Trophoblast cell (in vitro differentiated cells and primary cell): ENCODE results near the gene SLC6A16.

ENCODE experiments used
- DNase-seq, 2 donors: peaks; one replicate each; pipeline ENCODE4 v3.0.0-alpha.2; 2016
- H2AFZ ChIP-seq: 2 replicates; pipeline ENCODE4 v1.6.1; 2013; ENCODE audit warnings: low read length, moderate library complexity, mild to moderate bottlenecking; ENCODE audit not compliant: insufficient read depth, poor library complexity
- H2AK5ac ChIP-seq: 2 replicates; pipeline ENCODE4 v1.6.1; 2013; ENCODE audit warnings: mild to moderate bottlenecking, low read length
- H2BK120ac ChIP-seq: 2 replicates; pipeline ENCODE4 v1.6.1; 2013; ENCODE audit warnings: low read length, mild to moderate bottlenecking, moderate library complexity; ENCODE audit not compliant: insufficient read depth, poor library complexity
- H2BK12ac ChIP-seq: 2 replicates; pipeline ENCODE4 v1.6.1; 2013; ENCODE audit warnings: mild to moderate bottlenecking, low read length, moderate library complexity
- H2BK5ac ChIP-seq: 2 replicates; pipeline ENCODE4 v1.6.1; 2013; ENCODE audit warnings: low read length, low read depth, moderate library complexity, mild to moderate bottlenecking; ENCODE audit not compliant: poor library complexity
- H3K14ac ChIP-seq: 2 replicates; pipeline ENCODE4 v1.6.1; 2013; ENCODE audit warnings: mild to moderate bottlenecking, low read length
- H3K18ac ChIP-seq: 2 replicates; pipeline ENCODE4 v1.6.1; 2013; ENCODE audit warnings: mild to moderate bottlenecking, low read length
- H3K23ac ChIP-seq: 2 replicates; pipeline ENCODE4 v1.6.1; 2013; ENCODE audit warnings: low read length
- H3K27ac ChIP-seq: 2 replicates; pipeline ENCODE4 v1.5.1; 2013; ENCODE audit warnings: low read depth, mild to moderate bottlenecking, inconsistent platforms, low read length, moderate library complexity
- H3K27me3 ChIP-seq: 2 replicates; pipeline ENCODE4 v1.6.1; 2013; ENCODE audit warnings: inconsistent platforms, mild to moderate bottlenecking, low read length, moderate library complexity; ENCODE audit not compliant: insufficient read depth
- H3K36me3 ChIP-seq, 2 experiments: 1 replicate in 1 of 2; 2 replicates in 1 of 2; pipeline ENCODE4 v1.6.1; 2013; ENCODE audit warnings: low read length in 2 of 2, mild to moderate bottlenecking in 2 of 2, moderate library complexity in 1 of 2; ENCODE audit not compliant: insufficient read depth in 2 of 2, control insufficient read depth in 1 of 2
- H3K4ac ChIP-seq: 2 replicates; pipeline ENCODE4 v1.6.1; 2013; ENCODE audit warnings: low read depth, mild to moderate bottlenecking, low read length, moderate library complexity
- H3K4me1 ChIP-seq, 2 experiments: 1 replicate in 1 of 2; 2 replicates in 1 of 2; pipeline ENCODE4 v1.6.1; 2013; ENCODE audit warnings: low read length in 2 of 2, mild to moderate bottlenecking in 2 of 2, moderate library complexity in 1 of 2; ENCODE audit not compliant: insufficient read depth in 2 of 2, control insufficient read depth in 1 of 2
- H3K4me2 ChIP-seq: 2 replicates; pipeline ENCODE4 v1.6.1; 2013; ENCODE audit warnings: inconsistent platforms, mild to moderate bottlenecking, low read length, moderate library complexity
- H3K4me3 ChIP-seq: 2 replicates; pipeline ENCODE4 v1.5.1; 2013; ENCODE audit warnings: mild to moderate bottlenecking, low read depth, low read length, inconsistent platforms
- H3K79me1 ChIP-seq: one replicate; pipeline ENCODE4 v1.6.1; 2013; ENCODE audit warnings: low read length
- H3K79me2 ChIP-seq: 2 replicates; pipeline ENCODE4 v1.6.1; 2013; ENCODE audit warnings: low read length, mild to moderate bottlenecking; ENCODE audit not compliant: control insufficient read depth, insufficient read depth, poor library complexity
- H3K9ac ChIP-seq: 2 replicates; pipeline ENCODE4 v1.6.1; 2013; ENCODE audit warnings: mild to moderate bottlenecking, low read length
- H3K9me3 ChIP-seq: 2 replicates; pipeline ENCODE4 v1.6.1; 2013; ENCODE audit warnings: low read depth, mild to moderate bottlenecking, control low read depth, inconsistent platforms, low read length; ENCODE audit not compliant: insufficient read depth
- H4K12ac ChIP-seq: 2 replicates; pipeline ENCODE4 v1.6.1; 2013; ENCODE audit warnings: low read depth, mild to moderate bottlenecking, low read length, moderate library complexity
- H4K8ac ChIP-seq: 2 replicates; pipeline ENCODE4 v1.6.1; 2013; ENCODE audit warnings: low read depth, mild to moderate bottlenecking, low read length, moderate library complexity
- H4K91ac ChIP-seq: one replicate; pipeline ENCODE4 v1.6.1; 2013; ENCODE audit warnings: low read depth, mild to moderate bottlenecking, low read length, moderate library complexity
- WGBS: extraction: QIAGEN DNeasy Blood & Tissue Kit; methylation state at CpG from one replicate; pipeline ENCODE4 v1.1.7; 2013; ENCODE audit warnings: missing lambda C conversion rate; ENCODE audit not compliant: insufficient read length, insufficient coverage; ENCODE audit errors: extremely low coverage; 5-methylcytosine and 5-hydroxymethylcytosine counted together

SLC6A16 gene

GRCh38 chr19:49261602-49262001 lies 63.4 kb downstream of the SLC6A16 start:
- Histone ChIP-seq H4K12ac (no peak overlapping the region), H3K4me3 (no peak overlapping the region), H3K27ac (no peak overlapping the region), H2AFZ (no peak overlapping the region), H3K27me3 (no peaks in the 10 kb centered on the region), H3K79me2 (no peaks in the 10 kb centered on the region), H3K4ac (no peak overlapping the region), H3K9me3 (peaks cover 7% of the 10 kb centered on the region), H3K4me1 (no peaks in the 10 kb centered on the region), H3K79me1 (no peaks in the 10 kb centered on the region), H2BK12ac (no peak overlapping the region), H2BK120ac (no peak overlapping the region), H3K23ac (no peak overlapping the region), H3K4me2 (no peak overlapping the region), H3K36me3 (no peaks in the 10 kb centered on the region), H3K14ac (no peak overlapping the region), H4K8ac (no peak overlapping the region), H4K91ac (no peak overlapping the region), H2AK5ac (no peak overlapping the region), H3K18ac (no peak overlapping the region), H2BK5ac (no peak overlapping the region), H3K9ac (no peak overlapping the region)
- DNase-seq, result no peak

- Histone ChIP-seq H4K12ac (no peak overlapping the region), H4K8ac (no peak overlapping the region), H2AK5ac (no peak overlapping the region), H3K4me1 (no peaks in the 10 kb centered on the region), H3K4me2 (no peak overlapping the region), H3K9me3 (peaks cover 9% of the 10 kb centered on the region), H2BK12ac (no peak overlapping the region), H3K36me3 (no peaks in the 10 kb centered on the region), H3K9ac (no peak overlapping the region), H3K79me2 (no peaks in the 10 kb centered on the region), H3K18ac (no peak overlapping the region), H3K23ac (no peak overlapping the region), H3K4ac (no peak overlapping the region), H3K4me3 (no peak overlapping the region), H3K27me3 (no peaks in the 10 kb centered on the region), H2BK5ac (no peak overlapping the region), H3K27ac (no peak overlapping the region), H3K14ac (no peak overlapping the region), H2AFZ (no peak overlapping the region), H2BK120ac (no peak overlapping the region), H3K79me1 (no peaks in the 10 kb centered on the region), H4K91ac (no peak overlapping the region)
- DNase-seq, result no peak
- WGBS, result no CpG with 5 or more reads among the region's 3 CpGs
These were observed 68.3 kb downstream of the SLC6A16 start for GRCh38 chr19:49256691-49257090.

GRCh38 chr19:49255674-49256073 lies 69.3 kb downstream of the SLC6A16 start:
- Histone ChIP-seq H3K23ac (no peak overlapping the region), H3K27ac (no peak overlapping the region), H3K14ac (no peak overlapping the region), H2AFZ (no peak overlapping the region), H2BK12ac (no peak overlapping the region), H3K79me1 (no peaks in the 10 kb centered on the region), H3K18ac (no peak overlapping the region), H4K8ac (no peak overlapping the region), H3K4me1 (no peaks in the 10 kb centered on the region), H2BK120ac (no peak overlapping the region), H3K4ac (no peak overlapping the region), H3K9me3 (peaks cover 9% of the 10 kb centered on the region), H2AK5ac (no peak overlapping the region), H3K79me2 (no peaks in the 10 kb centered on the region), H3K4me2 (no peak overlapping the region), H3K9ac (no peak overlapping the region), H4K12ac (no peak overlapping the region), H4K91ac (no peak overlapping the region), H2BK5ac (no peak overlapping the region), H3K27me3 (no peaks in the 10 kb centered on the region), H3K4me3 (no peak overlapping the region), H3K36me3 (no peaks in the 10 kb centered on the region)
- DNase-seq, result no peak
- no CpG with 5 or more reads among the region's 10 CpGs for WGBS

GRCh38 chr19:49249933-49250332 lies 75.1 kb downstream of the SLC6A16 start:
- H3K36me3 ChIP-seq, result no peaks in the 10 kb centered on the region
- no peak overlapping the region for H3K14ac ChIP-seq
- WGBS, result no CpG with 5 or more reads among the region's 2 CpGs
- no peak overlapping the region for H3K27ac ChIP-seq
- no peak overlapping the region for H3K4me3 ChIP-seq
- H3K9ac ChIP-seq, result no peak overlapping the region
- H3K4me2 ChIP-seq, result no peak overlapping the region
- H3K79me1 ChIP-seq, result no peaks in the 10 kb centered on the region
- H3K79me2 ChIP-seq, result no peaks in the 10 kb centered on the region
- no peak overlapping the region for H2AFZ ChIP-seq
- H2BK12ac ChIP-seq, result no peak overlapping the region
- H3K27me3 ChIP-seq, result no peaks in the 10 kb centered on the region
- DNase-seq, result no peak
- no peak overlapping the region for H4K91ac ChIP-seq
- H3K18ac ChIP-seq, result no peak overlapping the region
- no peak overlapping the region for H2AK5ac ChIP-seq
- H4K8ac ChIP-seq, result no peak overlapping the region
- H3K9me3 ChIP-seq, result peaks cover under 1% of the 10 kb centered on the region
- H2BK120ac ChIP-seq, result no peak overlapping the region
- no peak overlapping the region for H3K23ac ChIP-seq
- H3K4me1 ChIP-seq, result no peaks in the 10 kb centered on the region
- no peak overlapping the region for H2BK5ac ChIP-seq
- H4K12ac ChIP-seq, result no peak overlapping the region
- no peak overlapping the region for H3K4ac ChIP-seq
